ENCODE results near the gene C7orf57.

GRCh38 chr7:48067475-48067874, 32.1 kb downstream of the C7orf57 start:
- no peak for TF ChIP-seq CTCF (conservative IDR thresholded peaks at IDR 0.05; ENCODE audit: low read depth in 2 of 2)
- TF ChIP-seq POLR2AphosphoS5 (IDR thresholded peaks at IDR 0.05; ENCODE audit: low read depth): no peak
- no peak for TF ChIP-seq EZH2 (IDR thresholded peaks at IDR 0.05; ENCODE audit: low read depth, unreplicated experiment)
- no peak for TF ChIP-seq ETS1 (IDR thresholded peaks at IDR 0.05)
- no peak for TF ChIP-seq REST (IDR thresholded peaks at IDR 0.05; ENCODE audit: unreplicated experiment)
- no peak for TF ChIP-seq JUNB (IDR thresholded peaks at IDR 0.05; ENCODE audit: unreplicated experiment)
- TF ChIP-seq STAT1 (IDR thresholded peaks at IDR 0.05; ENCODE audit: unreplicated experiment): no peak
- no peak for TF ChIP-seq CREB1 (CRISPR knock-in tag; IDR thresholded peaks at IDR 0.05; ENCODE audit: low read depth)
- TF ChIP-seq NANOG (IDR thresholded peaks at IDR 0.05; ENCODE audit: borderline replicate concordance): no peak
- TF ChIP-seq EZH2phosphoT487 (IDR thresholded peaks at IDR 0.05; ENCODE audit: unreplicated experiment): no peak
